DMS 273 (cell line): ENCODE measurements around the gene AGFG2.

Experiments used
- DNase-seq: peaks from one replicate; lab custom pipeline; 2025; ENCODE audit not compliant: unreplicated experiment; lab: John Stamatoyannopoulos, UW

AGFG2 gene

DNA sequence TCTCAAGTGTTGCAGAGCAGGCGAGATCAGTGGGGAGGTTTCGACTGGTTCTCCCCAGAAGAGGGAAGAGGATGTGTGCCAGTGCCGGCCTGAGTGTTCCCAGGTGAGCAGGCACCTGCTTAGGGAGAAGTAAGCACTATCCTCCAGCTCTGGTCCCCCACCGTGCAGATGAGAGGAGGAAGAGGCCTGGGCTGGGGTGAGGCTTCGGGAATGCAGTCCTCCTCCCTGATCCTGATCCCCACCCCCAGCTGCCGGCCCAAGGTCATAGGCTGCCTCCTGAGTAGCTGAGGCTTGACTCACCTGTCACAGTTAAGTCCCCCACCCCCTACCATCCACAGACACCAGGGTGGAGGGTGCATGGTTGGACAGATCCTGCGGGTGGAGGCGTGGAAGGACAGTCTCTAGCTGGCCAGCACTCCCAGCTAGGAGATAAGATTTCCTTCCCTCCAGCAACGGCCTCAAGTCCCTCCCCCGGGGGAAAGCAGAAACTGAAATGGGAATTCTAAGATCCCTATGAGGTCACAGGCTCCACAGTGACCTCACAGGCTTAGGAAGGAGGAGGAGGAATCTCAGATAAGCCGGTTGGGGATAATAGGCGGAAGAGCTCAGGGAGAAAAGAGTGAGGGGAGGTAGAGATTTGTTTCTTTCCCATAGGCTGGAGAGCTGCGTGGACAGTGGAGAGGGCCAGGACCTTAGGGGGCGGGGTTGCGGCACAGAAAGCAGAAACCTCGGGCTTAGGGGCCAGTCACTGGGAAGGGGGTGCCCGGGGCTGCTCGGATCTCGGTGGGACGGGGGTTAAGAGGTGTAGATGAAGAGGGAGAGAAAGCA, 45.9 kb downstream of the AGFG2 start:
- peak; percentile 70 for DNase-seq

DNA sequence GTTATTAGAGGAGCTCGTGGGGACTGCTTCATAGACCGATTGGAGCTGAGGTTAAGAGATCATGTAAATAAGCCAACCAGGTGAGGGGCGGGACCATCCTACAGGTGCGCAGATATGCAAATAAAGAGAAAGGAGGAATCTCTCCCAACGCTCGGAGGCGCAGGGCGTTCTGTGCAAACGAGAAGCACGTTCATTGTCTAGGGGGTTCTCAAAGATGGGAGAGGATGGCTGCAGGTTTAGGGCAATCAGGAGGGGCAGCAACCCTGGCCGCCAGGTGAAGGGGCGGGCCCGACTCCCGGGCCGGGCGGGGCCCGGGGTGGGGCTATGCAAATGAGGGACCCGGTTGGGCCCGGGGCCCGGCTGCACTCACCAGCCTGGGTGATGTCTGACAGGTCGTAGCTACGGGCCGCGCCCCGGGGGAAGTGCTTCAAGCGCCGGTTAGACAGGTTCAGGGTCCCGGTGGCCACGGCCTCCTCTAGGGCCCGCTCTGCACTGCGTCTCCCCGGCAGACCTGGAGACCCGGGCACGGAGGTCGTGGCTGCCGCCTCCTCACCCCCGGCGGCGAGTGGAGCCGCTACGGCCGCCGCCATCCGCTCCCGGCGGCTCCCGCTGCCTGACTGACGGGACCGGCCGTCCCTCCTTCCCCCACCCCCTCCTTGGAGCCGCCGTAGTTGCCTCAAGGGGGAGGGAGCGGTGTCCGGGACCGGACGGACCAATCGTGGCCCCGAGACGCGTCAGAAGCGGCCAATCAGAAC, 46.7 kb downstream of the AGFG2 start, which contains the start of gene LRCH4:
LRCH4 (minus strand) TSS at position 619 of the 755 bp plus-strand sequence; CDS start at position 590, 29 bp downstream.
- peak; percentile 83 for DNase-seq

DNA sequence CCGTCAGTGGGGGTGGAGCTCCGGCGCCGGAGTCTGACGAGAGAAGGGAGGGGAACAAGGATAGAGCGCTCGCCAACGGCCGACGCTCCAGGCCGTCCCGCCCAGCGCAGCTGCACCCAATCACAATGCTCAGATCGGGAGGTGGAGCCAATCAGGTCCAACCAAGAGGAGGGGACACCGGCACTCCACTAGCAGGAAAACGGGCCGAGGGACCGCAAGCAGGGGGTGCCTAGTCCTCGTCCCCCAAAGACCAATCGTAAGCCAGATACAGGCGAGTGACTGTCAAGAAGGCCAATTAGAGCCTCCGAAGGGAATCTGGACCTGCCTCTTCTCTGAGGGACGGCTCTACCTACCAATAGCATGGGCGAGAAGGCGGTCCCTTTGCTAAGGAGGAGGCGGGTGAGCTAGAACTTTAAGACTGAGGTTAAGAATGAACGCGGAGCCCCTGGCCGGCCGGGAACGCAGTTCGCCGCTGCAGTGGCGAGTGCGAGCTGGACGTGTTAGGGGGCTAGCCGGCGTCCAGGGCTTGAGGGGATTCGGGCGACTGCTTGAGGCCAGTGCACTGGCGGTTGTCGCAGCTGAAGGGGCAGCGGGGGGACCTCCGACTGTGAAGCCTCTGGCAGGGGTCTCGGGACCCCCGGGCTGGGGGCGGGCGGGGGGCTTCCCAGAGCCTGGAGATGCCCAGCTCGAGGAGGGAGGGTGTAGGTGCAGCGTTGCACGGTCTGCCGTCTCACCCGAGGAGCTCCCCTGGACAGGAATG, 47.4 kb downstream of the AGFG2 start, which contains the start of gene FBXO24:
FBXO24 (plus strand) TSS at position 63 of the 760 bp plus-strand sequence; CDS start at position 361, 298 bp downstream.
- peak; percentile 100 for DNase-seq

- DNase-seq: peak; percentile 50
Measured at GRCh38 chr7:100588438-100588837, 49.4 kb downstream of the AGFG2 start.

GRCh38 chr7:100589341-100589947, 50.4 kb downstream of the AGFG2 start:
- DNase-seq: no peak

- DNase-seq: no peak
Measured at GRCh38 chr7:100590077-100590737, 51.2 kb downstream of the AGFG2 start.

- no peak for DNase-seq
Measured at GRCh38 chr7:100591596-100591995, 52.6 kb downstream of the AGFG2 start.

DNA sequence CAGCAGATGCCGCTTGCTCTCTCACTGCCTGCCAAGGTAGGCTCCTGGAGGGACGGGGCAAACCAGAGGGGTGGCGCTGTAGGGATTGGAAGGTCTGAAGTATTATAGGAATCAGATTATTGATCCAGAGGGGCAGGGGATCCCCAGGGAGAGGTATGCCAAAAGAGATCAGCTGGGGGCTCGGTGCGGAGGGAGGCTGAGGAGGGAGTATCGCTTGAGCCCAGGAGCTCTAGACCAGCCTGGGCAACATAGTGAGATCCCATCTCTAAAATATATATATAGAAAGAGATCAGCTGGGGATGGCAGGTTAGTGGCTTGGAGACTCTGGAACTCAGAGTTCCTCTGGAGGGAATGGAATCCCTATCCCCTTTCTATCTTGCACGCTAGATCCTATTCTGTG, 56.2 kb downstream of the AGFG2 start:
- no peak for DNase-seq

DNA sequence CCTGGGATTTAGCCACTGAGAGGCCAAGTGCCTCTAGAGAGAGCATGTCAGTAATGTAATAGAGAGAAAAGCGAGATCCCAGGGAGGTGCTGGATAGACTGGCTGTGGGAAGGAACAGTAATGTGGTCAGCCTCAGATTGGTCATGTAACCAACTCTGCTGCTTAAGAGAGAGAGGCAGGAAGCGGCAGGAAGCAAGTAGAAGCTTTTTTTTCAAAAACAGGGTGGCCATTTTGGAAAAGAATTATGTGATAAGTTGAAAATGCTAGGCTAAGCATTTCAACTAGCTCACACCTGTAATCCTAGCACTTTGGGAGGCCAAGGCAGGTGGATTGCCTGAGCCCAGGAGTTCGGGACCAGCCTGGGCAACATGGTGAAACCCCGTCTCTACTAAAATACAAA, 59.4 kb downstream of the AGFG2 start:
- DNase-seq: no peak

- DNase-seq: no peak
Measured at GRCh38 chr7:100599911-100600729, 61.1 kb downstream of the AGFG2 start.

- DNase-seq: no peak
Measured at GRCh38 chr7:100600730-100601038, 61.7 kb downstream of the AGFG2 start.

DNA sequence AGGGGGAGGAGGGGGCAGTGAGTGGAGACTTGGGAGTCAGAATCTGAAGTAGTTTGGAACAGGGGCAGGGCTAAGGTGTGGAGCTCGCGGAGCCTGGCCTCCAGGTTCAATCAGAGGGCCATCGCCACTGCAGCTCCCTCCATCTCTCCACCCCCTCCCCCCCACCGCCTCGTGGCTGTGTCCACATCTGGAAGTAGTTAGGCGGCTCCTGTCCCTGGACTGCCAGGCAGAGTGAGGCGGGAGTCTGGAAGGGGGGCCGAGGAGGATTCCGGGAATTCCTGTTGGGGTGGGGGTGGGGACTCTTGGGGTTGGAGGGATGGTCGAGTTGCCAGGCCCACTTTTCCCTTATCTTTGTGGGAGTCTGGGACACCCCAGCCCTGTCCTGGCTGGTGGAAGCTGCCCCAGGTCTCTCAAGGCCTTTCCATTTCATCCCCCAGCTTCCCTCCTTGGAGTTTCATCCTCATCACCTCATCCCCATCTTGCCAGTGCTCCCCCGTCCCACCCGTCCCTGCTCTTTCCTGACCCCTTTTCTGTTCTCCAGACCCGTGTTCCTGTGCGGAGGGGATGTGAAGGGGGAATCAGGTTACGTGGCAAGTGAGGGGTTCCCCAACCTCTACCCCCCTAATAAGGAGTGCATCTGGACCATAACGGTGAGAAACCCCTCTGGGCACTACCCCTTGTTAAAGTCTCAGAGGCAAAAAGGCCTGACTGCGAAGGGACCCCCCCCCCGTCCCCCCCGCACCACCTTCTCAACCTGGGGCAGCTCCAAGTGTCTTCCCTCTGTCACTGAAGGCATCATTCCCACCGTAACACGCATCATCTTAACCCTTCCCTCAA, 64.1 kb downstream of the AGFG2 start:
- peak; percentile 60 for DNase-seq

DNA sequence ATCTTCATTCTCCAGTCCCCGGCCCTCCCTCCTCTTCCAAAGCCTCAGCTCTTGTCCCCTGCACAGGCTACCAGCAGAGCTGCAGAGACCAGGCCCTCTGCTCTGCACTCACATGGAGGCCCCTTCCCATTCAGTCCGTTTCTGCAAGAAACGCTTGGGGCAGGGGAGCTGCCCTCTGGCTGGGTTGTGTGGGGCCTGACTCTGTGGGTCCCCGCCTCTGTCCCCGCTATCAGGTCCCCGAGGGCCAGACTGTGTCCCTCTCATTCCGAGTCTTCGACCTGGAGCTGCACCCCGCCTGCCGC, 64.7 kb downstream of the AGFG2 start:
- DNase-seq: no peak

- DNase-seq: peak; percentile 84
Measured at GRCh38 chr7:100604028-100604975, 65.3 kb downstream of the AGFG2 start.

GRCh38 chr7:100604976-100605911, 66.2 kb downstream of the AGFG2 start:
- DNase-seq: no peak

DNA sequence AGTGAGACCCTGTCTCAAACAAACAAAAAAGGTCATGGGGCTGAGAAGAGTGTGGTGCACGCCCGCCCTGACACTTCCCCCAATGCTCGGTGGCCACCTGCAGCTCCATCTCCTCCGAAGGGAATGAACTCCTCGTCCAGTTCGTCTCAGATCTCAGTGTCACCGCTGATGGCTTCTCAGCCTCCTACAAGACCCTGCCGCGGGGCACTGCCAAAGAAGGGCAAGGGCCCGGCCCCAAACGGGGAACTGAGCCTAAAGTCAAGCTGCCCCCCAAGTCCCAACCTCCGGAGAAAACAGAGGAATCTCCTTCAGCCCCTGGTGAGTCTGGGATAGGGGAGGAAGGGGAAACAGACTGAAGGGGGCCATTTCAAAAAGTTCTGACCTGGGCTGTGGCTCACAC, 67.3 kb downstream of the AGFG2 start:
- no peak for DNase-seq

DNA sequence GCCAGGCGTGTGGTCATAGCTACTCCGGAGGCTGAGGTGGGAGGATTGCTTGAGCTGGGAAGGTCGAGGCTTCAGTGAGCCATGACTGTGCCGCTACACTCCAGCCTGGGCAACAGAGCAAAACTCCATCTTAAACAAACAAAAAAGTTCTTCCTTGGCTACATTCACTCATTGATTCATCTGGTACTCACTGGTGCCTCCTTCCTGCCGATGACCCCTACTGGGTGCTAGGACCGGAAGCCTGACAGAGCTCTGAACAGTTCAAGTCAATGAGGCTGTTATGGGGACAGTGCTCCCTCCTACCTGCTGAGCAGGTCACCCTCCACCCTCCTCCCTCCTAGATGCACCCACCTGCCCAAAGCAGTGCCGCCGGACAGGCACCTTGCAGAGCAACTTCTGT, 68.1 kb downstream of the AGFG2 start:
- no peak for DNase-seq
